ENCODE results near the gene MBP. TPM values are rescaled to one million over a fixed set of nuclear protein-coding genes. Genes with fewer than 3 reads are reported as not detected.

MBP gene
- total and polyA plus RNA-seq, 10 donors, result 11.1 to 96.0 (median 70.8) TPM

- intact Hi-C loops (cut with DNase I; ENCODE audit: low total_unique reads), result no loop called here
- H3K36me3 ChIP-seq, result peaks cover 0 to 84% (median 8%) of the 10 kb centered on the region in 6 donors
- peaks cover 0 to 97% (median 56%) of the 10 kb centered on the region in 6 donors for H3K4me1 ChIP-seq
- no peaks in the 10 kb centered on the region for H3K9me3 ChIP-seq
- H3K27me3 ChIP-seq (replicated peaks in 1 of 7), result peaks cover 0 to 5% (median 0%) of the 10 kb centered on the region in 7 donors
- 91 to 92% (median 92%) methylated on average over 46 to 48 of the region's 48 CpGs for WGBS, 5 donors
- H3K27ac ChIP-seq, result peak overlapping the region in 3 of 8 donors; percentile 21 to 91 (median 36)
- H3K4me3 ChIP-seq, result no peak overlapping the region
- no peak for DNase-seq
- TF ChIP-seq, protein P1, sequence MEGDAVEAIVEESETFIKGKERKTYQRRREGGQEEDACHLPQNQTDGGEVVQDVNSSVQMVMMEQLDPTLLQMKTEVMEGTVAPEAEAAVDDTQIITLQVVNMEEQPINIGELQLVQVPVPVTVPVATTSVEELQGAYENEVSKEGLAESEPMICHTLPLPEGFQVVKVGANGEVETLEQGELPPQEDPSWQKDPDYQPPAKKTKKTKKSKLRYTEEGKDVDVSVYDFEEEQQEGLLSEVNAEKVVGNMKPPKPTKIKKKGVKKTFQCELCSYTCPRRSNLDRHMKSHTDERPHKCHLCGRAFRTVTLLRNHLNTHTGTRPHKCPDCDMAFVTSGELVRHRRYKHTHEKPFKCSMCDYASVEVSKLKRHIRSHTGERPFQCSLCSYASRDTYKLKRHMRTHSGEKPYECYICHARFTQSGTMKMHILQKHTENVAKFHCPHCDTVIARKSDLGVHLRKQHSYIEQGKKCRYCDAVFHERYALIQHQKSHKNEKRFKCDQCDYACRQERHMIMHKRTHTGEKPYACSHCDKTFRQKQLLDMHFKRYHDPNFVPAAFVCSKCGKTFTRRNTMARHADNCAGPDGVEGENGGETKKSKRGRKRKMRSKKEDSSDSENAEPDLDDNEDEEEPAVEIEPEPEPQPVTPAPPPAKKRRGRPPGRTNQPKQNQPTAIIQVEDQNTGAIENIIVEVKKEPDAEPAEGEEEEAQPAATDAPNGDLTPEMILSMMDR (IDR thresholded peaks at IDR 0.05 in 8 of 11, conservative IDR thresholded peaks at IDR 0.05 in 3 of 11), result no peak
- TF ChIP-seq POLR2A (IDR thresholded peaks at IDR 0.05) (no peak), POLR2AphosphoS5 (IDR thresholded peaks at IDR 0.05) (peak in 1 of 3 donors; percentile 19)
These were observed 40.2 kb downstream of the MBP start for GRCh38 chr18:77092104-77093066.

GRCh38 chr18:77091366-77091765 is 41.2 kb downstream of the MBP start:
- TF ChIP-seq POLR2A (IDR thresholded peaks at IDR 0.05) (no peak), POLR2AphosphoS5 (IDR thresholded peaks at IDR 0.05) (no peak)
- TF ChIP-seq, protein P1 (IDR thresholded peaks at IDR 0.05 in 8 of 11, conservative IDR thresholded peaks at IDR 0.05 in 3 of 11), result no peak
- no peak overlapping the region for H3K4me3 ChIP-seq
- peaks cover 0 to 10% (median 0%) of the 10 kb centered on the region in 7 donors for H3K27me3 ChIP-seq (replicated peaks in 1 of 7)
- H3K27ac ChIP-seq, result peak overlapping the region in 1 of 8 donors; percentile 21
- WGBS, 5 donors, result 77 to 91% (median 88%) methylated on average over 5 of the region's 5 CpGs
- no peak for DNase-seq
- peaks cover 0 to 79% (median 5%) of the 10 kb centered on the region in 6 donors for H3K36me3 ChIP-seq
- intact Hi-C loops (cut with DNase I; ENCODE audit: low total_unique reads), result no loop called here
- H3K4me1 ChIP-seq, result peaks cover 1 to 97% (median 52%) of the 10 kb centered on the region in 6 donors
- H3K9me3 ChIP-seq, result no peaks in the 10 kb centered on the region

GRCh38 chr18:77090546-77091174 is 41.9 kb downstream of the MBP start:
- intact Hi-C loops (cut with DNase I; ENCODE audit: low total_unique reads), result no loop called here
- Histone ChIP-seq H3K9me3 (no peaks in the 10 kb centered on the region), H3K4me1 (peaks cover 3 to 97% (median 50%) of the 10 kb centered on the region in 6 donors), H3K27ac (peak overlapping the region in 3 of 8 donors; percentile 4 to 42 (median 36)), H3K27me3 (replicated peaks in 1 of 7) (peaks cover 0 to 10% (median 0%) of the 10 kb centered on the region in 7 donors), H3K4me3 (no peak overlapping the region), H3K36me3 (peaks cover 0 to 71% (median 5%) of the 10 kb centered on the region in 6 donors)
- peak; percentile 71 for DNase-seq
- TF ChIP-seq POLR2A (IDR thresholded peaks at IDR 0.05), result no peak
- TF ChIP-seq, protein P1 (IDR thresholded peaks at IDR 0.05 in 8 of 11, conservative IDR thresholded peaks at IDR 0.05 in 3 of 11), result no peak
- no peak for TF ChIP-seq POLR2AphosphoS5 (IDR thresholded peaks at IDR 0.05)
- 83 to 91% (median 88%) methylated on average over 15 to 18 of the region's 18 CpGs for WGBS, 5 donors

Data from spleen (tissue), 11 donors.